ENCODE measurements around the gene CHCHD10.

The CHCHD10 gene

GRCh38 chr22:23769321-23769965 lies 1.7 kb upstream of the CHCHD10 start:
- no peak for DNase-seq

- no peak for DNase-seq
Measured at GRCh38 chr22:23767303-23767672, 484 bp downstream of the CHCHD10 start.

- no peak for DNase-seq
Measured at GRCh38 chr22:23764899-23765881, 2.6 kb downstream of the CHCHD10 start.

GRCh38 chr22:23763954-23764353 lies 3.8 kb downstream of the CHCHD10 start:
- DNase-seq = no peak

GRCh38 chr22:23763579-23763945 lies 4.2 kb downstream of the CHCHD10 start:
- peak; percentile 63 for DNase-seq

- no peak for DNase-seq
Measured at GRCh38 chr22:23762842-23763578, 4.8 kb downstream of the CHCHD10 start, which contains the start of gene C22orf15. Gene C22orf15 (plus strand): TSS chr22:23762990. CDS start chr22:23763307, 317 bp downstream.

- DNase-seq = no peak
Measured at GRCh38 chr22:23760056-23760455, 7.7 kb downstream of the CHCHD10 start.

- no peak for DNase-seq
Measured at GRCh38 chr22:23759566-23759965, 8.2 kb downstream of the CHCHD10 start.

GRCh38 chr22:23756891-23757290 lies 10.9 kb downstream of the CHCHD10 start:
- no peak for DNase-seq

- DNase-seq = no peak
Measured at GRCh38 chr22:23755711-23756110, 12.1 kb downstream of the CHCHD10 start.

GRCh38 chr22:23754980-23755636 lies 12.7 kb downstream of the CHCHD10 start:
- no peak for DNase-seq

- DNase-seq = no peak
Measured at GRCh38 chr22:23754220-23754919, 13.4 kb downstream of the CHCHD10 start, which contains the start of gene VPREB3. Gene VPREB3 (minus strand): TSS chr22:23754425. CDS start chr22:23754363, 62 bp downstream.

- no peak for DNase-seq
Measured at GRCh38 chr22:23753385-23753784, 14.4 kb downstream of the CHCHD10 start.

GRCh38 chr22:23752750-23753149 lies 15.0 kb downstream of the CHCHD10 start:
- no peak for DNase-seq

GRCh38 chr22:23752090-23752691 lies 15.6 kb downstream of the CHCHD10 start:
- DNase-seq = no peak

GRCh38 chr22:23751441-23751996 lies 16.3 kb downstream of the CHCHD10 start:
- DNase-seq = no peak

GRCh38 chr22:23750714-23751440 lies 16.9 kb downstream of the CHCHD10 start, which contains the start of gene ZNF70:
Gene ZNF70 (minus strand): TSS chr22:23751112. CDS start chr22:23745140, 5,972 bp downstream.
- DNase-seq = peak; percentile 88

GRCh38 chr22:23750367-23750713 lies 17.4 kb downstream of the CHCHD10 start:
- no peak for DNase-seq

GRCh38 chr22:23749841-23750301 lies 17.9 kb downstream of the CHCHD10 start:
- no peak for DNase-seq

- no peak for DNase-seq
Measured at GRCh38 chr22:23745791-23746190, 22.0 kb downstream of the CHCHD10 start.
